GM23338 (cell line): ENCODE data around the gene C11orf65. TPM values are rescaled to one million over a fixed set of nuclear protein-coding genes. Genes with fewer than 3 reads are reported as not detected.

Source experiments
- ATAC-seq: fragments of 200-7000 bp; cut with Tn5 transposase; 3 replicates; pipeline ENCODE4 v1.9.1; 2020
- DNase-seq: peaks from one replicate; pipeline ENCODE4 v3.0.0-alpha.2; 2015; ENCODE audit warnings: low spot score
- H2AFZ ChIP-seq: fragments of 200-600 bp; sonication (generic); 2 replicates; pipeline ENCODE4 v1.8.0; 2016; ENCODE audit warnings: antibody characterized with exemption, mild to moderate bottlenecking, moderate library complexity
- H3F3A ChIP-seq: fragments of 200-600 bp; sonication (generic); replicated peaks from 2 replicates; pipeline ENCODE4 v1.8.0; 2017; ENCODE audit warnings: antibody characterized with exemption, mixed run types, low read depth
- H3K27ac ChIP-seq: fragments of 200-600 bp; sonication (generic); 2 replicates; pipeline ENCODE4 v1.6.1; 2016; ENCODE audit warnings: low read depth
- H3K27me3 ChIP-seq: fragments of 200-600 bp; sonication (generic); 2 replicates; pipeline ENCODE4 v1.8.0; 2016; ENCODE audit warnings: mild to moderate bottlenecking, mixed run types, moderate library complexity; ENCODE audit not compliant: insufficient read depth
- H3K36me3 ChIP-seq: fragments of 200-600 bp; sonication (generic); 2 replicates; pipeline ENCODE4 v1.8.0; 2016; ENCODE audit warnings: mild to moderate bottlenecking; ENCODE audit not compliant: insufficient read depth
- H3K4me1 ChIP-seq: fragments of 200-600 bp; sonication (generic); 2 replicates; pipeline ENCODE4 v1.8.0; 2016; ENCODE audit warnings: mild to moderate bottlenecking, moderate library complexity; ENCODE audit not compliant: insufficient read depth
- H3K4me2 ChIP-seq: fragments of 200-600 bp; sonication (generic); 2 replicates; pipeline ENCODE4 v1.7.1; 2017; ENCODE audit warnings: mixed run types
- H3K4me3 ChIP-seq: fragments of 200-600 bp; sonication (generic); 2 replicates; pipeline ENCODE4 v1.6.1; 2016; ENCODE audit warnings: mixed run types
- H3K79me2 ChIP-seq: fragments of 200-600 bp; sonication (generic); replicated peaks from 2 replicates; pipeline ENCODE4 v1.8.0; 2017; ENCODE audit warnings: mild to moderate bottlenecking; ENCODE audit not compliant: insufficient read depth
- H3K9me2 ChIP-seq: fragments of 200-600 bp; sonication (generic); 2 replicates; pipeline ENCODE4 v1.8.0; 2017; ENCODE audit not compliant: insufficient read depth
- H4K20me1 ChIP-seq: fragments of 200-600 bp; sonication (generic); replicated peaks from 2 replicates; pipeline ENCODE4 v1.8.0; 2017; ENCODE audit warnings: mild to moderate bottlenecking; ENCODE audit not compliant: insufficient read depth
- H3K27ac Mint-ChIP-seq: 2 replicates; pipeline ENCODE4 v1.8.0; 2020; ENCODE audit warnings: inconsistent platforms, mild to moderate bottlenecking, moderate library complexity, mixed read lengths
- H3K27me3 Mint-ChIP-seq: 3 replicates; pipeline ENCODE4 v1.8.0; 2022; ENCODE audit warnings: low read depth, mild to moderate bottlenecking, moderate library complexity, mixed read lengths, inconsistent platforms; ENCODE audit not compliant: insufficient read depth, poor library complexity
- H3K36me3 Mint-ChIP-seq: 3 replicates; pipeline ENCODE4 v1.8.0; 2021; ENCODE audit warnings: low read depth, mild to moderate bottlenecking, inconsistent platforms, moderate library complexity, mixed read lengths
- H3K4me1 Mint-ChIP-seq: 3 replicates; pipeline ENCODE4 v1.8.0; 2020; ENCODE audit warnings: mild to moderate bottlenecking, inconsistent platforms, mixed read lengths
- H3K4me3 Mint-ChIP-seq: 3 replicates; pipeline ENCODE4 v1.8.0; 2021; ENCODE audit warnings: moderate library complexity, mild to moderate bottlenecking, inconsistent platforms, mixed read lengths
- H3K9me3 Mint-ChIP-seq: 3 replicates; pipeline ENCODE4 v1.8.0; 2020; ENCODE audit warnings: moderate library complexity, mild to moderate bottlenecking, inconsistent platforms, mixed read lengths
- CREB1 ChIP-seq: fragments of 250-450 bp; sonication (Bioruptor Pico); IDR thresholded peaks from 2 replicates; pipeline ENCODE4 v1.5.0; 2020; ENCODE audit warnings: low read depth, mild to moderate bottlenecking, moderate library complexity
- CTCF ChIP-seq, 2 experiments: fragments of 200-600 bp in 1 of 2; sonication (generic) in 1 of 2; conservative IDR thresholded peaks; 2 replicates each; pipeline versions ENCODE4 v1.5.1 to v1.6.1; 2016 to 2017; ENCODE audit warnings: antibody characterized with exemption in 2 of 2, low read depth in 2 of 2, mild to moderate bottlenecking in 2 of 2, moderate library complexity in 1 of 2
- ETS1 ChIP-seq: IDR thresholded peaks from 2 replicates; pipeline ENCODE4 v1.6.1; 2016; ENCODE audit warnings: antibody characterized with exemption
- EZH2 ChIP-seq: fragments of 200-600 bp; sonication (generic); IDR thresholded peaks from one replicate; pipeline ENCODE4 v1.8.0; 2017; ENCODE audit warnings: antibody characterized with exemption, mild to moderate bottlenecking, low read depth; ENCODE audit not compliant: unreplicated experiment
- EZH2phosphoT487 ChIP-seq: fragments of 200-600 bp; sonication (generic); IDR thresholded peaks from one replicate; pipeline ENCODE4 v1.8.1; 2018; ENCODE audit warnings: antibody characterized with exemption; ENCODE audit not compliant: unreplicated experiment
- JUNB ChIP-seq: IDR thresholded peaks from one replicate; pipeline ENCODE4 v1.6.1; 2016; ENCODE audit warnings: antibody characterized with exemption; ENCODE audit not compliant: unreplicated experiment
- NANOG ChIP-seq: IDR thresholded peaks from 2 replicates; pipeline ENCODE4 v1.6.1; 2016; ENCODE audit warnings: antibody characterized with exemption, borderline replicate concordance
- POLR2AphosphoS5 ChIP-seq: IDR thresholded peaks from 2 replicates; pipeline ENCODE4 v1.6.1; 2016; ENCODE audit warnings: antibody characterized with exemption, low read depth
- ZNF114 ChIP-seq: fragments of 250-450 bp; sonication (Bioruptor Pico); IDR thresholded peaks from 2 replicates; pipeline ENCODE4 v1.5.0; 2020; ENCODE audit warnings: mild to moderate bottlenecking, moderate library complexity
- ZNF331 ChIP-seq: fragments of 250-450 bp; sonication (Bioruptor Pico); IDR thresholded peaks from 2 replicates; pipeline ENCODE4 v1.5.0; 2020; ENCODE audit warnings: low read depth, mild to moderate bottlenecking, moderate library complexity
- polyA plus RNA-seq: library from polyadenylated mRNA; unstranded; fragments of >200 nt; fragmentation: Nextera tagmentation; extraction: Ambion mirVana; gene quantifications from 2 replicates; pipeline ENCODE4 v1.2.1, GENCODE V29; 2016
- total RNA-seq: library from RNA; depleted of rRNA; stranded (reverse); fragments of >200 nt; shearing (Covaris generic); gene quantifications from 2 replicates; pipeline ENCODE4 v1.2.3, GENCODE V29; 2014
- TF ChIP-seq, protein P1 (sequence below): fragments of 250-450 bp; sonication (Bioruptor Pico); IDR thresholded peaks from 2 replicates; pipeline ENCODE4 v1.5.0; 2020; ENCODE audit warnings: mild to moderate bottlenecking, moderate library complexity

C11orf65 gene
- total and polyA plus RNA-seq, 2 experiments from 2014 or later, result 0.21 to 1.7 TPM

GRCh38 chr11:108474664-108475463 is 7.5 kb upstream of the C11orf65 start:
- Histone ChIP-seq H3K4me1 (no peaks in the 10 kb centered on the region), H3K4me2 (no peak overlapping the region), H2AFZ (no peak overlapping the region), H3K79me2 (no peaks in the 10 kb centered on the region), H3K4me3 (no peak overlapping the region), H3K27me3 (no peaks in the 10 kb centered on the region), H3K36me3 (no peaks in the 10 kb centered on the region), H3F3A (no peaks in the 10 kb centered on the region), H3K27ac (no peak overlapping the region), H4K20me1 (no peaks in the 10 kb centered on the region), H3K9me2 (no peaks in the 10 kb centered on the region)
- DNase-seq, result no peak
- no peaks in the 10 kb centered on the region for H3K4me1 Mint-ChIP-seq
- H3K36me3 Mint-ChIP-seq, result peaks cover 4% of the 10 kb centered on the region; the same call in 2 of the 3 replicates
- ATAC-seq, result no peak
- H3K4me3 Mint-ChIP-seq, result no peak overlapping the region
- TF ChIP-seq NANOG, result no peak
- no peak overlapping the region for H3K27ac Mint-ChIP-seq
- H3K9me3 Mint-ChIP-seq, result no peaks in the 10 kb centered on the region
- H3K27me3 Mint-ChIP-seq, result no peaks in the 10 kb centered on the region

GRCh38 chr11:108472681-108473080 is 5.4 kb upstream of the C11orf65 start:
- DNase-seq (no peak), ATAC-seq (no peak)
- Histone ChIP-seq H3K36me3 (no peaks in the 10 kb centered on the region), H4K20me1 (no peaks in the 10 kb centered on the region), H2AFZ (no peak overlapping the region), H3K4me1 (no peaks in the 10 kb centered on the region), H3K27ac (no peak overlapping the region), H3K79me2 (no peaks in the 10 kb centered on the region), H3K27me3 (no peaks in the 10 kb centered on the region), H3F3A (no peaks in the 10 kb centered on the region), H3K4me2 (no peak overlapping the region), H3K4me3 (no peak overlapping the region), H3K9me2 (no peaks in the 10 kb centered on the region)
- H3K27me3 Mint-ChIP-seq, result no peaks in the 10 kb centered on the region
- no peak overlapping the region for H3K27ac Mint-ChIP-seq
- peaks cover 4% of the 10 kb centered on the region; the same call in 2 of the 3 replicates for H3K36me3 Mint-ChIP-seq
- no peaks in the 10 kb centered on the region for H3K4me1 Mint-ChIP-seq
- no peak overlapping the region for H3K4me3 Mint-ChIP-seq
- no peaks in the 10 kb centered on the region for H3K9me3 Mint-ChIP-seq
- TF ChIP-seq NANOG (no peak), POLR2AphosphoS5 (no peak), JUNB (no peak), EZH2 (no peak), EZH2phosphoT487 (no peak), ETS1 (no peak), ZNF114 (no peak), CREB1 (no peak), CTCF (conservative IDR thresholded peaks at IDR 0.05; ENCODE audit: low read depth in 2 of 2) (no peak), ZNF331 (no peak)
- TF ChIP-seq, protein P1, sequence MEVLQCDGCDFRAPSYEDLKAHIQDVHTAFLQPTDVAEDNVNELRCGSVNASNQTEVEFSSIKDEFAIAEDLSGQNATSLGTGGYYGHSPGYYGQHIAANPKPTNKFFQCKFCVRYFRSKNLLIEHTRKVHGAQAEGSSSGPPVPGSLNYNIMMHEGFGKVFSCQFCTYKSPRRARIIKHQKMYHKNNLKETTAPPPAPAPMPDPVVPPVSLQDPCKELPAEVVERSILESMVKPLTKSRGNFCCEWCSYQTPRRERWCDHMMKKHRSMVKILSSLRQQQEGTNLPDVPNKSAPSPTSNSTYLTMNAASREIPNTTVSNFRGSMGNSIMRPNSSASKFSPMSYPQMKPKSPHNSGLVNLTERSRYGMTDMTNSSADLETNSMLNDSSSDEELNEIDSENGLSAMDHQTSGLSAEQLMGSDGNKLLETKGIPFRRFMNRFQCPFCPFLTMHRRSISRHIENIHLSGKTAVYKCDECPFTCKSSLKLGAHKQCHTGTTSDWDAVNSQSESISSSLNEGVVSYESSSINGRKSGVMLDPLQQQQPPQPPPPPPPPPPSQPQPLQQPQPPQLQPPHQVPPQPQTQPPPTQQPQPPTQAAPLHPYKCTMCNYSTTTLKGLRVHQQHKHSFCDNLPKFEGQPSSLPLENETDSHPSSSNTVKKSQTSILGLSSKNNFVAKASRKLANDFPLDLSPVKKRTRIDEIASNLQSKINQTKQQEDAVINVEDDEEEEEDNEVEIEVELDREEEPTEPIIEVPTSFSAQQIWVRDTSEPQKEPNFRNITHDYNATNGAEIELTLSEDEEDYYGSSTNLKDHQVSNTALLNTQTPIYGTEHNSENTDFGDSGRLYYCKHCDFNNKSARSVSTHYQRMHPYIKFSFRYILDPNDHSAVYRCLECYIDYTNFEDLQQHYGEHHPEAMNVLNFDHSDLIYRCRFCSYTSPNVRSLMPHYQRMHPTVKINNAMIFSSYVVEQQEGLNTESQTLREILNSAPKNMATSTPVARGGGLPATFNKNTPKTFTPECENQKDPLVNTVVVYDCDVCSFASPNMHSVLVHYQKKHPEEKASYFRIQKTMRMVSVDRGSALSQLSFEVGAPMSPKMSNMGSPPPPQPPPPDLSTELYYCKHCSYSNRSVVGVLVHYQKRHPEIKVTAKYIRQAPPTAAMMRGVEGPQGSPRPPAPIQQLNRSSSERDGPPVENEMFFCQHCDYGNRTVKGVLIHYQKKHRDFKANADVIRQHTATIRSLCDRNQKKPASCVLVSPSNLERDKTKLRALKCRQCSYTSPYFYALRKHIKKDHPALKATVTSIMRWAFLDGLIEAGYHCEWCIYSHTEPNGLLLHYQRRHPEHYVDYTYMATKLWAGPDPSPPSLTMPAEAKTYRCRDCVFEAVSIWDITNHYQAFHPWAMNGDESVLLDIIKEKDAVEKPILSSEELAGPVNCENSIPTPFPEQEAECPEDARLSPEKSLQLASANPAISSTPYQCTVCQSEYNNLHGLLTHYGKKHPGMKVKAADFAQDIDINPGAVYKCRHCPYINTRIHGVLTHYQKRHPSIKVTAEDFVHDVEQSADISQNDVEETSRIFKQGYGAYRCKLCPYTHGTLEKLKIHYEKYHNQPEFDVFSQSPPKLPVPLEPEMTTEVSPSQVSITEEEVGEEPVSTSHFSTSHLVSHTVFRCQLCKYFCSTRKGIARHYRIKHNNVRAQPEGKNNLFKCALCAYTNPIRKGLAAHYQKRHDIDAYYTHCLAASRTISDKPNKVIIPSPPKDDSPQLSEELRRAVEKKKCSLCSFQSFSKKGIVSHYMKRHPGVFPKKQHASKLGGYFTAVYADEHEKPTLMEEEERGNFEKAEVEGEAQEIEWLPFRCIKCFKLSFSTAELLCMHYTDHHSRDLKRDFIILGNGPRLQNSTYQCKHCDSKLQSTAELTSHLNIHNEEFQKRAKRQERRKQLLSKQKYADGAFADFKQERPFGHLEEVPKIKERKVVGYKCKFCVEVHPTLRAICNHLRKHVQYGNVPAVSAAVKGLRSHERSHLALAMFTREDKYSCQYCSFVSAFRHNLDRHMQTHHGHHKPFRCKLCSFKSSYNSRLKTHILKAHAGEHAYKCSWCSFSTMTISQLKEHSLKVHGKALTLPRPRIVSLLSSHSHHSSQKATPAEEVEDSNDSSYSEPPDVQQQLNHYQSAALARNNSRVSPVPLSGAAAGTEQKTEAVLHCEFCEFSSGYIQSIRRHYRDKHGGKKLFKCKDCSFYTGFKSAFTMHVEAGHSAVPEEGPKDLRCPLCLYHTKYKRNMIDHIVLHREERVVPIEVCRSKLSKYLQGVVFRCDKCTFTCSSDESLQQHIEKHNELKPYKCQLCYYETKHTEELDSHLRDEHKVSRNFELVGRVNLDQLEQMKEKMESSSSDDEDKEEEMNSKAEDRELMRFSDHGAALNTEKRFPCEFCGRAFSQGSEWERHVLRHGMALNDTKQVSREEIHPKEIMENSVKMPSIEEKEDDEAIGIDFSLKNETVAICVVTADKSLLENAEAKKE, result no peak
